Keratinocyte (primary cell): ENCODE results near the gene ZSCAN2. TPM values are rescaled to one million over a fixed set of nuclear protein-coding genes. Genes with fewer than 3 reads are reported as not detected.
A peak's percentile ranks its signal among the peaks of the same experiment; 100 is the strongest.

Experiments used
- DNase-seq: peaks from one replicate; pipeline ENCODE4 v3.0.0-alpha.2; 2011; ENCODE audit warnings: low read depth, missing footprints, low spot score
- FAIRE-seq: peaks from 2 replicates; lab custom pipeline; 2011; peaks lifted over from hg19 to GRCh38; lab: Jason Lieb, UNC
- H2AFZ ChIP-seq: 2 replicates; pipeline ENCODE4 v1.6.0; 2012; ENCODE audit warnings: low read length, control low read depth, inconsistent platforms; ENCODE audit not compliant: control insufficient read depth
- H3K27ac ChIP-seq: 2 replicates; pipeline ENCODE4 v1.5.1; 2011; ENCODE audit warnings: low read length; ENCODE audit not compliant: control insufficient read depth, insufficient read depth
- H3K27me3 ChIP-seq: 3 replicates; pipeline ENCODE4 v1.6.0; 2011; ENCODE audit warnings: low read length; ENCODE audit not compliant: control insufficient read depth, insufficient read depth; ENCODE audit errors: extremely low read depth
- H3K36me3 ChIP-seq, 2 experiments: 2 replicates in 1 of 2; 3 replicates in 1 of 2; pipeline ENCODE4 v1.5.1; 2011; ENCODE audit warnings: low read length in 2 of 2, mild to moderate bottlenecking in 1 of 2; ENCODE audit not compliant: control insufficient read depth in 2 of 2, insufficient read depth in 2 of 2; ENCODE audit errors: extremely low read depth in 1 of 2
- H3K4me1 ChIP-seq: 3 replicates; pipeline ENCODE4 v1.5.1; 2011; ENCODE audit warnings: low read length; ENCODE audit not compliant: control insufficient read depth, insufficient read depth; ENCODE audit errors: extremely low read depth
- H3K4me2 ChIP-seq: 3 replicates; pipeline ENCODE4 v1.6.0; 2011; ENCODE audit warnings: low read depth, low read length; ENCODE audit not compliant: control insufficient read depth, insufficient read depth; ENCODE audit errors: extremely low read depth
- H3K4me3 ChIP-seq, 3 experiments: fragments of 200-600 bp in 1 of 3; sonication (generic) in 1 of 3; 2 replicates in 2 of 3; 3 replicates in 1 of 3; pipeline ENCODE4 v1.5.1; 2011 to 2016; ENCODE audit warnings: low read length in 3 of 3, mild to moderate bottlenecking in 3 of 3, control low read depth in 2 of 3, inconsistent platforms in 1 of 3, low read depth in 1 of 3, mixed read lengths in 1 of 3, mixed run types in 1 of 3, moderate library complexity in 1 of 3; ENCODE audit not compliant: control insufficient read depth in 2 of 3, insufficient read depth in 2 of 3; ENCODE audit errors: extremely low read depth in 1 of 3
- H3K79me2 ChIP-seq: 2 replicates; pipeline ENCODE4 v1.6.0; 2012; ENCODE audit warnings: low read length; ENCODE audit not compliant: control insufficient read depth, insufficient read depth
- H3K9ac ChIP-seq: 3 replicates; pipeline ENCODE4 v1.6.0; 2011; ENCODE audit warnings: low read length; ENCODE audit not compliant: control insufficient read depth, insufficient read depth; ENCODE audit errors: extremely low read depth
- H3K9me1 ChIP-seq: 3 replicates; pipeline ENCODE4 v1.6.0; 2011; ENCODE audit warnings: low read length; ENCODE audit not compliant: control insufficient read depth, insufficient read depth; ENCODE audit errors: extremely low read depth
- H3K9me3 ChIP-seq: 2 replicates; pipeline ENCODE4 v1.5.1; 2012; ENCODE audit warnings: low read depth, low read length; ENCODE audit not compliant: control insufficient read depth
- H4K20me1 ChIP-seq: 3 replicates; pipeline ENCODE4 v1.6.0; 2011; ENCODE audit warnings: low read length; ENCODE audit not compliant: control insufficient read depth, insufficient read depth; ENCODE audit errors: extremely low read depth
- CTCF ChIP-seq, 3 experiments: IDR thresholded peaks in 1 of 3; conservative IDR thresholded peaks in 1 of 3; optimal IDR thresholded peaks in 1 of 3; 2 replicates in 2 of 3; 3 replicates in 1 of 3; pipeline versions ENCODE3 to v1.5.1; 2011; ENCODE audit warnings: low read length in 3 of 3, mild to moderate bottlenecking in 3 of 3, moderate library complexity in 2 of 3, control low read depth in 1 of 3, inconsistent platforms in 1 of 3; ENCODE audit not compliant: insufficient read depth in 2 of 3; ENCODE audit errors: extremely low read depth in 1 of 3
- EZH2 ChIP-seq: IDR thresholded peaks from one replicate; pipeline ENCODE4 v1.6.1; 2012; ENCODE audit warnings: inconsistent platforms, mild to moderate bottlenecking, low read length, moderate library complexity
- dilution Hi-C: fragments of 300-500 bp; cut with MboI; formaldehyde crosslinking; loops from one replicate; pipeline ENCODE4 v1.7.0; 2020; ENCODE audit warnings: low sequenced_read_pairs; ENCODE audit not compliant: extremely low pct_ligation_motif_present
- polyA plus RNA-seq, 5 experiments: library from polyadenylated mRNA; depleted of rRNA in 3 of 5; stranded (reverse) in 3 of 5; stranded (forward) in 1 of 5; unstranded in 1 of 5; fragments of >200 nt; gene quantifications; 1 replicate in 1 of 5; 2 replicates in 3 of 5; 3 replicates in 1 of 5; pipeline versions ENCODE4 v1.2.1 to v1.2.3, GENCODE V29; 2011 to 2012; ENCODE audit warnings: missing spikeins in 2 of 5, low read depth in 1 of 5, low replicate concordance in 1 of 5

Gene ZSCAN2
- polyA plus RNA-seq, 1 donor (not counting 4 experiments of a cell fraction or from before 2014, with no cell fraction given): 3.7 TPM

GRCh38 chr15:84633311-84634227 is 32.8 kb downstream of the ZSCAN2 start:
- Histone ChIP-seq H3K4me2 (peak overlapping the region; percentile 97), H2AFZ (peak overlapping the region; percentile 90), H4K20me1 (no peaks in the 10 kb centered on the region), H3K4me1 (peaks cover 22% of the 10 kb centered on the region), H3K4me3 (peak overlapping the region; percentile 46 to 76 (median 70)), H3K27me3 (no peaks in the 10 kb centered on the region), H3K27ac (peak overlapping the region; percentile 56), H3K9me1 (no peaks in the 10 kb centered on the region), H3K79me2 (peaks cover 8% of the 10 kb centered on the region), H3K9ac (peak overlapping the region; percentile 71), H3K9me3 (no peaks in the 10 kb centered on the region), H3K36me3 (peaks cover 5 to 6% of the 10 kb centered on the region in 2 experiments)
- no peak for TF ChIP-seq EZH2
- TF ChIP-seq CTCF (optimal IDR thresholded peaks at IDR 0.05 in 1 of 3, IDR thresholded peaks at IDR 0.05 in 1 of 3, conservative IDR thresholded peaks at IDR 0.05 in 1 of 3; ENCODE audit: extremely low read depth in 1 of 3, insufficient read depth in 2 of 3, low read length in 3 of 3): no peak
- dilution Hi-C loops: no loop called here
- no peak for DNase-seq
- no peak for FAIRE-seq

DNA sequence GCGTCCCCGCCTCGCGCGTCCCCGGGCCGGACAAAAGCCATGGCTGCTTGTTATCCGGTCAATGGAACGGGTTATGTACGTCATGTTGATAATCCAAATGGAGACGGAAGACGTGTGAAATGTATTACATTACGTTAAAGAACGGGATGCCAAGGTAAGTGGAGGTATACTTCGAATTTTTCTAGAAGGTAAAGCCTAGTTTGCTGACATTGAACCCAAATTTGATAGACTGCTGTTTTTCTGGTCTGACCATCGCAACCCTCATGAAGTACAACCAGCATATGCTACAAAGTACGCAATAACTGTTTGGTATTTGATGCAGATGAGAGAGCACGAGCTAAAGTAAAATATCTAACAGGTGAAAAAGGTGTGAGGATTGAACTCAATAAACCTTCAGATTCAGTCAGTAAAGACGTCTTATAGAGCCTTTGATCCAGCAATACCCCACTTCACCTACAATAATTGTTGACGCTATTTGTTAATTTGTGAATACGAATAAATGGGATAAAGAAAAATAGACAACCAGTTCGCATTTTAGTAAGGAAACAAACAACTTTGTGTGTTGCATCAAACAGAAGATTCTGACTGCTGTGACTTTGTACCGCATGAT is 33.5 kb downstream of the ZSCAN2 start:
- dilution Hi-C loops: no loop called here
- FAIRE-seq (no peak), DNase-seq (no peak)
- peak overlapping the region; percentile 46 to 76 (median 70) for H3K4me3 ChIP-seq
- H4K20me1 ChIP-seq: no peaks in the 10 kb centered on the region
- TF ChIP-seq EZH2 (no peak), CTCF (optimal IDR thresholded peaks at IDR 0.05 in 1 of 3, IDR thresholded peaks at IDR 0.05 in 1 of 3, conservative IDR thresholded peaks at IDR 0.05 in 1 of 3; ENCODE audit: extremely low read depth in 1 of 3, insufficient read depth in 2 of 3, low read length in 3 of 3) (no peak)
- no peak overlapping the region for H3K27ac ChIP-seq
- no peaks in the 10 kb centered on the region for H3K9me1 ChIP-seq
- H3K4me1 ChIP-seq: peaks cover 22% of the 10 kb centered on the region
- H3K9ac ChIP-seq: peak overlapping the region; percentile 71
- no peaks in the 10 kb centered on the region for H3K9me3 ChIP-seq
- H3K36me3 ChIP-seq: peaks cover 5 to 7% of the 10 kb centered on the region in 2 experiments
- peaks cover 8% of the 10 kb centered on the region for H3K79me2 ChIP-seq
- peak overlapping the region; percentile 97 for H3K4me2 ChIP-seq
- peak overlapping the region; percentile 10 for H2AFZ ChIP-seq
- H3K27me3 ChIP-seq: no peaks in the 10 kb centered on the region
